ENCODE results near the gene LIMCH1. TPM values are rescaled to one million over a fixed set of nuclear protein-coding genes. Genes with fewer than 3 reads are reported as not detected.

LIMCH1 gene
- polyA plus RNA-seq, 2 donors, result 8.3 to 9.0 TPM

GRCh38 chr4:41572956-41573355, 35.0 kb downstream of the LIMCH1 start:
- Histone ChIP-seq H3K36me3 (ENCODE audit: control insufficient read depth in 2 of 2, insufficient read depth in 2 of 2, low read length in 1 of 2) (no peaks in the 10 kb centered on the region), H3K27ac (ENCODE audit: low read depth in 2 of 2, low read length in 1 of 2) (no peak overlapping the region), H3K4me3 (ENCODE audit: low read depth in 1 of 2, low read length in 2 of 2) (no peak overlapping the region), H3K27me3 (ENCODE audit: control insufficient read depth in 1 of 2, insufficient read depth in 2 of 2, low read length in 2 of 2) (no peaks in the 10 kb centered on the region), H3K9me3 (ENCODE audit: control insufficient read depth in 2 of 2, insufficient read depth in 1 of 2, low read depth in 1 of 2, low read length in 1 of 2) (no peaks in the 10 kb centered on the region), H3K4me1 (ENCODE audit: control insufficient read depth in 2 of 2, insufficient read depth in 2 of 2, low read length in 1 of 2) (no peaks in the 10 kb centered on the region)
- 64 to 71% methylated on average over 2 of the region's 2 CpGs for whole genome bisulfite sequencing, 2 donors

DNA sequence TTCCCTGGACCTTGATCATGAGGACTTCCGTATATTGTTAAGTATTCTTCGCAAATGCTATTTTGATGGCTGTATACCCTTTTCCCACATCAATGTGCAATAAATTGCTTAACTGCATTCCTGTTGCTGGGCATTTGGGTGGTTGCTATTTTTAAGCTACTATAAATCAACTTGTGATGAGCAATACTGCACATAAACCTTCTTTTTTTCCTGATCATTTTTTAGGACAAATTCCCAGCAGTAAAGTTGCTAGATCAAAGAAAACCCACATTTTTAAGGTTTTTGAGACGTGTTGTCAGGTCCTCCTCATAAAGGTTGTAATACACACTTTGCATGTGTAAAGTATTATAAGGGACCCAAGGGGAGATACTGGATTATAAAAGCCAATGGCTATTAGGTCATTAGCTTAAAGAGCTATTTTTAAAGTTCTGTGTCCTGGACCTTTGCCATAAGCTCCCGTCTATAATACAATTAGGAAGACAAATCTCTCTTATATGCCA, 35.6 kb downstream of the LIMCH1 start:
- no peak overlapping the region for H3K4me3 ChIP-seq (ENCODE audit: low read depth in 1 of 2, low read length in 2 of 2)

GRCh38 chr4:41575207-41575606, 37.2 kb downstream of the LIMCH1 start:
- Histone ChIP-seq H3K36me3 (ENCODE audit: control insufficient read depth in 2 of 2, insufficient read depth in 2 of 2, low read length in 1 of 2) (no peaks in the 10 kb centered on the region), H3K9me3 (ENCODE audit: control insufficient read depth in 2 of 2, insufficient read depth in 1 of 2, low read depth in 1 of 2, low read length in 1 of 2) (no peaks in the 10 kb centered on the region), H3K27ac (ENCODE audit: low read depth in 2 of 2, low read length in 1 of 2) (no peak overlapping the region), H3K4me3 (ENCODE audit: low read depth in 1 of 2, low read length in 2 of 2) (no peak overlapping the region), H3K4me1 (ENCODE audit: control insufficient read depth in 2 of 2, insufficient read depth in 2 of 2, low read length in 1 of 2) (no peaks in the 10 kb centered on the region), H3K27me3 (ENCODE audit: control insufficient read depth in 1 of 2, insufficient read depth in 2 of 2, low read length in 2 of 2) (no peaks in the 10 kb centered on the region)
- WGBS, 2 donors, result 79 to 80% methylated on average over 4 of the region's 4 CpGs

More for the DNA sequence above, 35.6 kb downstream of the LIMCH1 start:
- 62 to 72% methylated on average over 4 of the region's 4 CpGs for WGBS, 2 donors
- Histone ChIP-seq H3K27me3 (ENCODE audit: control insufficient read depth in 1 of 2, insufficient read depth in 2 of 2, low read length in 2 of 2) (no peaks in the 10 kb centered on the region), H3K27ac (ENCODE audit: low read depth in 2 of 2, low read length in 1 of 2) (no peak overlapping the region), H3K4me1 (ENCODE audit: control insufficient read depth in 2 of 2, insufficient read depth in 2 of 2, low read length in 1 of 2) (no peaks in the 10 kb centered on the region), H3K9me3 (ENCODE audit: control insufficient read depth in 2 of 2, insufficient read depth in 1 of 2, low read depth in 1 of 2, low read length in 1 of 2) (no peaks in the 10 kb centered on the region), H3K36me3 (ENCODE audit: control insufficient read depth in 2 of 2, insufficient read depth in 2 of 2, low read length in 1 of 2) (no peaks in the 10 kb centered on the region)

GRCh38 chr4:41575665-41576064, 37.7 kb downstream of the LIMCH1 start:
- H3K36me3 ChIP-seq (ENCODE audit: control insufficient read depth in 2 of 2, insufficient read depth in 2 of 2, low read length in 1 of 2), result no peaks in the 10 kb centered on the region
- no peak overlapping the region for H3K4me3 ChIP-seq (ENCODE audit: low read depth in 1 of 2, low read length in 2 of 2)
- no peaks in the 10 kb centered on the region for H3K4me1 ChIP-seq (ENCODE audit: control insufficient read depth in 2 of 2, insufficient read depth in 2 of 2, low read length in 1 of 2)
- H3K27ac ChIP-seq (ENCODE audit: low read depth in 2 of 2, low read length in 1 of 2), result no peak overlapping the region
- 93 to 98% methylated on average over 1 of the region's 1 CpG for WGBS, 2 donors
- H3K9me3 ChIP-seq (ENCODE audit: control insufficient read depth in 2 of 2, insufficient read depth in 1 of 2, low read depth in 1 of 2, low read length in 1 of 2), result no peaks in the 10 kb centered on the region
- H3K27me3 ChIP-seq (ENCODE audit: control insufficient read depth in 1 of 2, insufficient read depth in 2 of 2, low read length in 2 of 2), result no peaks in the 10 kb centered on the region

DNA sequence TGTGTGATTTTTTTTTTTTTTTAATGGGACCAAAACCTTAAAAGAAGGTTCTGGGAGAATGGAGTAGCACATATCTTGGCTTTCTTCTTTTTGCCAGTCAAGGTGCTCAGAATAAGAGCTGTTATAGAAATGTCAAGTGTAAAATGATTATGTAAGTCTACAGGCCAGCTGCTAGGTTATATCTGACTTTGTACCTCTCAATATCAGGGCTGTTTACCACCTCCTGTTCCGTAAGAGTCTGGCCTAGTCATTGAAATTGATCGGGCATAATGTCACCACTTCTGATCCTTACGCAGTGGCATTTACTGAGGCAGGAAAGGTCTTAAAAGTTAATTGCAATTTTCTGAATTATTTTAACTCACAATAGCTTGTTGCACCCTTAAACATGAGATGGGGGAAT, 41.1 kb downstream of the LIMCH1 start:
- WGBS, 2 donors, result 70 to 94% methylated on average over 3 of the region's 3 CpGs
- H3K4me1 ChIP-seq (ENCODE audit: control insufficient read depth in 2 of 2, insufficient read depth in 2 of 2, low read length in 1 of 2), result no peaks in the 10 kb centered on the region

GRCh38 chr4:41579526-41579925, 41.6 kb downstream of the LIMCH1 start:
- Histone ChIP-seq H3K4me3 (ENCODE audit: low read depth in 1 of 2, low read length in 2 of 2) (no peak overlapping the region), H3K9me3 (ENCODE audit: control insufficient read depth in 2 of 2, insufficient read depth in 1 of 2, low read depth in 1 of 2, low read length in 1 of 2) (no peaks in the 10 kb centered on the region), H3K27ac (ENCODE audit: low read depth in 2 of 2, low read length in 1 of 2) (no peak overlapping the region), H3K4me1 (ENCODE audit: control insufficient read depth in 2 of 2, insufficient read depth in 2 of 2, low read length in 1 of 2) (no peaks in the 10 kb centered on the region), H3K36me3 (ENCODE audit: control insufficient read depth in 2 of 2, insufficient read depth in 2 of 2, low read length in 1 of 2) (no peaks in the 10 kb centered on the region), H3K27me3 (ENCODE audit: control insufficient read depth in 1 of 2, insufficient read depth in 2 of 2, low read length in 2 of 2) (no peaks in the 10 kb centered on the region)
- WGBS, 2 donors, result 75 to 94% methylated on average over 5 of the region's 5 CpGs

More for the DNA sequence above, 41.1 kb downstream of the LIMCH1 start:
- Histone ChIP-seq H3K36me3 (ENCODE audit: control insufficient read depth in 2 of 2, insufficient read depth in 2 of 2, low read length in 1 of 2) (no peaks in the 10 kb centered on the region), H3K9me3 (ENCODE audit: control insufficient read depth in 2 of 2, insufficient read depth in 1 of 2, low read depth in 1 of 2, low read length in 1 of 2) (no peaks in the 10 kb centered on the region), H3K4me3 (ENCODE audit: low read depth in 1 of 2, low read length in 2 of 2) (no peak overlapping the region), H3K27ac (ENCODE audit: low read depth in 2 of 2, low read length in 1 of 2) (no peak overlapping the region), H3K27me3 (ENCODE audit: control insufficient read depth in 1 of 2, insufficient read depth in 2 of 2, low read length in 2 of 2) (no peaks in the 10 kb centered on the region)

DNA sequence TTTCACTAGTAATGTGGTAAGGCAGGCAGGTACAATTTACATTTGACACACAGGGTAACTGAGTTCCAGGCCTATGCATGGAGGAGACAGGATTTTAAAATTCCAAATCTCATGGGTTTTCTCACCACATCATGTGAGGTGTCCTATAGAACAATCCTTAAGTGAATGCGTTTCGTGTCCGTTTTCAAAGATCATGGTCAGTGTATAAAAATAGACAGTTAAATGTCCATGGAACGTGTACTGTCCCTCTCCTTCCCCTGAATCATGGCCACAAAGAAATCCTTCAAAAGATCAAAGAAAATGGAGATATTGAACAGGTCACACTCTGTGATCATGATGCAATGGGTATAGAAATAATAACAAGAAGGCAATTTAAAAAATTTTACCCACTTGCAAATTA, 42.0 kb downstream of the LIMCH1 start:
- H3K9me3 ChIP-seq (ENCODE audit: control insufficient read depth in 2 of 2, insufficient read depth in 1 of 2, low read depth in 1 of 2, low read length in 1 of 2), result no peaks in the 10 kb centered on the region
- H3K27me3 ChIP-seq (ENCODE audit: control insufficient read depth in 1 of 2, insufficient read depth in 2 of 2, low read length in 2 of 2), result no peaks in the 10 kb centered on the region
- WGBS, 2 donors, result 89 to 90% methylated on average over 4 of the region's 4 CpGs
- no peak overlapping the region for H3K4me3 ChIP-seq (ENCODE audit: low read depth in 1 of 2, low read length in 2 of 2)
- no peaks in the 10 kb centered on the region for H3K36me3 ChIP-seq (ENCODE audit: control insufficient read depth in 2 of 2, insufficient read depth in 2 of 2, low read length in 1 of 2)
- no peak overlapping the region for H3K27ac ChIP-seq (ENCODE audit: low read depth in 2 of 2, low read length in 1 of 2)
- no peaks in the 10 kb centered on the region for H3K4me1 ChIP-seq (ENCODE audit: control insufficient read depth in 2 of 2, insufficient read depth in 2 of 2, low read length in 1 of 2)

- WGBS, 2 donors, result 83 to 90% methylated on average over 2 of the region's 2 CpGs
- no peak overlapping the region for H3K27ac ChIP-seq (ENCODE audit: low read depth in 2 of 2, low read length in 1 of 2)
- H3K36me3 ChIP-seq (ENCODE audit: control insufficient read depth in 2 of 2, insufficient read depth in 2 of 2, low read length in 1 of 2), result peaks cover 0 to 2% of the 10 kb centered on the region in 2 donors
- H3K9me3 ChIP-seq (ENCODE audit: control insufficient read depth in 2 of 2, insufficient read depth in 1 of 2, low read depth in 1 of 2, low read length in 1 of 2), result no peaks in the 10 kb centered on the region
- no peak overlapping the region for H3K4me3 ChIP-seq (ENCODE audit: low read depth in 1 of 2, low read length in 2 of 2)
- H3K27me3 ChIP-seq (ENCODE audit: control insufficient read depth in 1 of 2, insufficient read depth in 2 of 2, low read length in 2 of 2), result no peaks in the 10 kb centered on the region
- no peaks in the 10 kb centered on the region for H3K4me1 ChIP-seq (ENCODE audit: control insufficient read depth in 2 of 2, insufficient read depth in 2 of 2, low read length in 1 of 2)
Measured at GRCh38 chr4:41586675-41587225, 48.8 kb downstream of the LIMCH1 start.

- WGBS, 2 donors, result 79 to 81% methylated on average over 3 of the region's 3 CpGs
- no peaks in the 10 kb centered on the region for H3K9me3 ChIP-seq (ENCODE audit: control insufficient read depth in 2 of 2, insufficient read depth in 1 of 2, low read depth in 1 of 2, low read length in 1 of 2)
- no peaks in the 10 kb centered on the region for H3K4me1 ChIP-seq (ENCODE audit: control insufficient read depth in 2 of 2, insufficient read depth in 2 of 2, low read length in 1 of 2)
- no peaks in the 10 kb centered on the region for H3K27me3 ChIP-seq (ENCODE audit: control insufficient read depth in 1 of 2, insufficient read depth in 2 of 2, low read length in 2 of 2)
- H3K4me3 ChIP-seq (ENCODE audit: low read depth in 1 of 2, low read length in 2 of 2), result no peak overlapping the region
- no peak overlapping the region for H3K27ac ChIP-seq (ENCODE audit: low read depth in 2 of 2, low read length in 1 of 2)
- peaks cover 0 to 2% of the 10 kb centered on the region in 2 donors for H3K36me3 ChIP-seq (ENCODE audit: control insufficient read depth in 2 of 2, insufficient read depth in 2 of 2, low read length in 1 of 2)
Measured at GRCh38 chr4:41587286-41587685, 49.3 kb downstream of the LIMCH1 start.

DNA sequence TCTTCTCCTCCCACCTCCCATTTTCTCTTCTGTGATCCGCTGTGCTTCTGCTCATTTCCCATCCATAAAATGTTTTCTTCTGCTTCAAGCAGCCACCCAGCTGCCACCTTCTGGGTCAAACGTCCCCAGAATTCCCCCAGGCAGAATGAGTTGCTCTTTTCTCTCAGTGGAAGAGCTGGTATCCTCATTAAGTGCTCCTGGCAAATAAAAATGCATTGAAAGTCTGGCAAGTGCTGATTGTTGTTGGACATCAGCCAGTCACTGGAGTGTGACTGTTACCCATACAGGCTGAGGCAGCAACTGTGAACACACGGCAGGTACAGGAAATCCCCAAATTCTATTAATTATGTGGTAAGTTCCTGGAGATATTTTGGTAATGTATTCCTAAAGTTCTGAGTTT, 52.6 kb downstream of the LIMCH1 start:
- WGBS, 2 donors, result 26 to 37% methylated on average over 3 of the region's 3 CpGs
- Histone ChIP-seq H3K4me3 (ENCODE audit: low read depth in 1 of 2, low read length in 2 of 2) (no peak overlapping the region), H3K27me3 (ENCODE audit: control insufficient read depth in 1 of 2, insufficient read depth in 2 of 2, low read length in 2 of 2) (no peaks in the 10 kb centered on the region), H3K36me3 (ENCODE audit: control insufficient read depth in 2 of 2, insufficient read depth in 2 of 2, low read length in 1 of 2) (peaks cover 0 to 2% of the 10 kb centered on the region in 2 donors), H3K27ac (ENCODE audit: low read depth in 2 of 2, low read length in 1 of 2) (no peak overlapping the region), H3K9me3 (ENCODE audit: control insufficient read depth in 2 of 2, insufficient read depth in 1 of 2, low read depth in 1 of 2, low read length in 1 of 2) (no peaks in the 10 kb centered on the region), H3K4me1 (ENCODE audit: control insufficient read depth in 2 of 2, insufficient read depth in 2 of 2, low read length in 1 of 2) (peaks cover 0 to 2% of the 10 kb centered on the region in 2 donors)

Data from esophagus (tissue), 2 donors.